DMS153 (cell line): Measurements from ENCODE around the gene RMND1.

Experiments
- DNase-seq: peaks from one replicate; lab custom pipeline; 2025; lab: John Stamatoyannopoulos, UW

RMND1 gene

DNA sequence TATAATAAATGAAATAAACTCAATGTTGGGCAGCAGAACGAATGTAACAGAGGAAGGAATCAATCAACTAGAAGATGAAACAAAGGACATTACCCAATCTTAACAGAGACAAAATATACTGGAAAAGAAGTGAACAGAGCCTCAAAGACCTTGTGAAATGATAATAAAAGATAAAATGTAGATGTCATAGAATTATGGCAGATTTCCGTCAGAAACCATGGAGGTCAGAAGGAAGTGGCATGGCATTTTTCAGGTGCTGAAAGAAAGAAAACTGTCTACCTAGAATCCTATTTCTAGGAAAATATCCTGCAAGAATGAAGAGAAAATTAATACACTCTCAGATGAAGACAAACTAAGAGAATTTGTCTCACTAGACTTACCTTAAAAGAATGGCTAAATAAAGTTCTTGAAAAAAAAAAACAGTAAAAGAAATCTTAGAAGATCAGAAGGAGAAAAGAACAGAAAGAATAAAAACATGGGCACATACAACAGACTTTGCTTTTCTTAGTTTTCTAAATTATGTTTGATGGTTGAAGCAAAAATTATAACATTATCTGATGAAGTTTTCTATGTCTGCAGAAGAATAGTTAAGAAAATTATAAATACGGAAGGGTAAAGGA is 37.2 kb downstream of the RMND1 start:
- DNase-seq, result no peak

GRCh38 chr6:151413372-151414145 is 38.4 kb downstream of the RMND1 start:
- DNase-seq, result no peak

- DNase-seq, result no peak
Measured at GRCh38 chr6:151412909-151413308, 39.0 kb downstream of the RMND1 start.

DNA sequence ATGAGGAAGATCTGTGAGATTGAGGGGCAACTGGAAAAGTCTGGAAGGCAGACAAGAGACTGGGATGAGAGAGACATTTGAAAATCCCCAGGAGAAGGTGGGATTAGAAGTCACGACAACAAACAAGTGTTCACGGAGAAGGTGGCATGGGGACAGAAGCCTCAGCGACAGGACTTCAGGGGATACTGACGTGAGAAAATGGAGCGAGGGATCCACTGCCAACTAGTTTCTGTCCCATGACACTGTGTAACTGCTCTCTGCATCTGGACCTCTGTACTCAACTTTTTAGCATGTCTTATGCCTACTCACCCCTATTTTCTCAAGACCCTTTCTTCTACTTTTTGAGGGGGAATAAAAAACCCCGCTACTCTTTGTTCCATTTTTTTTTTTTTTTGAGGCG is 42.2 kb downstream of the RMND1 start:
- no peak for DNase-seq

GRCh38 chr6:151409260-151409659 is 42.7 kb downstream of the RMND1 start:
- DNase-seq, result no peak

GRCh38 chr6:151408858-151409257 is 43.1 kb downstream of the RMND1 start:
- no peak for DNase-seq

- no peak for DNase-seq
Measured at GRCh38 chr6:151403919-151404308, 48.0 kb downstream of the RMND1 start.

DNA sequence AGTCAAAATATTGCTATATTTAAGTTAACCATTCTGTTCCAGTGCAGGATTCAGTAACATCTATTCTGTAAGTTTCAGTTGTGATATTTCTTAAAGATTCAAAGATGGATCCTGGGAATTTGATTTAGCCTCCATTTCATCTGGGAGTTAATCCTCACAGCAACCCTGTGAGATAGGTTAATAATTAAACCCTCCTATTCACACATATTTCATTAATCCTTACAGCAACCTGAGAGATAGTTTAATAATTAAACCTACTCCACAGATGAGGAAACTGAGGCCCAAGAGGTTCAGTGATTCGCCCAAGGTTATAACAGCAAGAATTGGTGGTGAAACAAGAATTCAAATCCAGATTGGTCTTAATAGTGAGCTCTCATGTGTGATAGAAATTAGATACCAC is 49.7 kb downstream of the RMND1 start:
- DNase-seq, result no peak

DNA sequence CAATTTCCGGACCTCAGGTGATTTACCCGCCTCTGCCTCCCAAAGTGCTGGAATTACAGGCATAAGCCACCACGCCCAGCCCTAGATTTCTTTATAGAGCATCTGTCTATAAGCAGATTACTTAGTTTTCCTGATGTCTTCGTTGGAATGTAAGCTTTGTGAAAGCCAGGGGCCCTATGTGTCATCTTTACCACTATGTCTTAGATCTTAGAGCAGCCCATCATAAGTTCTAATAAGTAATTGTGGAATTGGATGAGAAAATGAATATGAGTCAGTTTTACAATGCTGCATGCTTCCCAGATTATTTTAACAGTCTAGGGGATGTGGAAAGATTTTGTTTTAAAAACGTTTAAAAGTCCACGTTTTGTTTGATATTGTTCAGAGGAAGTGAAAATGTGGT is 51.5 kb downstream of the RMND1 start:
- DNase-seq, result no peak

- no peak for DNase-seq
Measured at GRCh38 chr6:151399679-151400078, 52.2 kb downstream of the RMND1 start.

- DNase-seq, result no peak
Measured at GRCh38 chr6:151393410-151393809, 58.5 kb downstream of the RMND1 start.

GRCh38 chr6:151392427-151392826 is 59.5 kb downstream of the RMND1 start:
- DNase-seq, result no peak

DNA sequence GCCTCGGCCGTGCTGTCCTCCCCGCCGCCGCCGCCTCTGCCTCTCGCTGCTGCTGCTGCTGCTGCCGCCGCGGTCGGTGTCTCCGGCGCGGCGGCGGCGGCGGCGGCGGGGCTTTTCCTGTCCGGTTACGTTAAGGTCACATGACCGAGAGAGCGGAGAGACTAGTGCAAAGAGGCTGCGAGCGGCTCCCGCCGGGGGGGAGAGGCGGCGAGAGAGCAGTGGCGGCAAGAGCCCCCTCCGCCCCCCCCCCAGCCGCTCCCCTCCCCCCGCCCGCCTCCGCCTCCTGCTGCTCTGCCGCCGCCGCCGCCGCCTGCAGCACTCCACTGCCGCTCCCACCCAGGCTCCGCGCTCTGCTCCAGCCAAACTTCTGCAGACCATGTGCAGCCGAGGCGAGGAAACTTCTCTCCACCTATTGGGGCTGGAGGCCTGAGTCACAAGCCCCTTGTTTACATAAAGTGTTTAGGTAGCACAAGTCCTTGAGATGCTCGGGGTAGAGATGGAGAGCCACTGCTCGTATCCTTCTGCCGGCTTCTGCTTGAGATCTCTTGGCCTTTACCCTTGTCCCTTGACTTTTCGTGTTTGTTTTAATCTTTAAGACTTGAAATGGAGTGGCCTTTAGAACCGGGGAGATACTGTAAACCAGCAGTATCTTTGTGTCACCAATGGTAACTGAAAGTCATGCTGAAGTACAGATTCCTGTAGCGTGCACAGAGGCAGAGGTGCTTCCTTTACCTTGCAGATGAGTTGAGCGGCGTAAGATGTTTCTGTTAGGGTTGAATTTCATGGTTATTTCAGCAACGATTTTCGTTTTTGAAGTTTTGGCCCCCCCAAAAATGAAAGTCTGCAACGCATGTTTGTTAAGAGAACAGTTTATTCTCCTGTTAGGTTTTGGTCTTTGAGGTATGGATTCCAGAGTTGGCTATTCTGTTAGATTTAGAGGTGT is 60.2 kb downstream of the RMND1 start, which contains the start of gene ZBTB2:
ZBTB2 (minus strand) TSS at position 89 of the 943 bp plus-strand sequence. CDS start 17,922 bp downstream, outside the sequence.
- peak; percentile 32 for DNase-seq

GRCh38 chr6:151390851-151391470 is 61.0 kb downstream of the RMND1 start:
- DNase-seq, result no peak

- peak; percentile 98 for DNase-seq
Measured at GRCh38 chr6:151390276-151390850, 61.6 kb downstream of the RMND1 start.

GRCh38 chr6:151389618-151390275 is 62.2 kb downstream of the RMND1 start:
- peak; percentile 43 for DNase-seq

GRCh38 chr6:151388997-151389617 is 62.8 kb downstream of the RMND1 start:
- no peak for DNase-seq

DNA sequence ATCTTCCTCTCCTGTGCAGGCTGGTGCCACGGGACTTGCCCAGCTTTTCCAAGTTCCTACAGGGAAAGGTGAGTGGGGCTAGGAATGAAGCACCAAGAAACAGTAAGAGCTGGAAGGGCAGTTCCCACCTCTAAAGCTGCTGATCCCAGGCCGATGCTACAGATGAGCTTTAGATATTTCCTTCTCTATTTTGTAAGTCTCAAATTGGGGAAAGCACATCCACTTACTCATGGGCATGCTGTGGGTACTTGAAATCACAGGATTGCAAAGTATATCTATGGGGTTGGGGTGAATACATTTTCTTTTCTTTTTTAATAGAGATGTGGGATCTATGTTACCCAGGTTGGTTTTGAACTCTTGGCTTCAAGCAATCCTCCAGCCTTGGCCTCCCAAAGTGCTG is 63.7 kb downstream of the RMND1 start:
- no peak for DNase-seq

GRCh38 chr6:151387175-151387970 is 64.6 kb downstream of the RMND1 start:
- no peak for DNase-seq

DNA sequence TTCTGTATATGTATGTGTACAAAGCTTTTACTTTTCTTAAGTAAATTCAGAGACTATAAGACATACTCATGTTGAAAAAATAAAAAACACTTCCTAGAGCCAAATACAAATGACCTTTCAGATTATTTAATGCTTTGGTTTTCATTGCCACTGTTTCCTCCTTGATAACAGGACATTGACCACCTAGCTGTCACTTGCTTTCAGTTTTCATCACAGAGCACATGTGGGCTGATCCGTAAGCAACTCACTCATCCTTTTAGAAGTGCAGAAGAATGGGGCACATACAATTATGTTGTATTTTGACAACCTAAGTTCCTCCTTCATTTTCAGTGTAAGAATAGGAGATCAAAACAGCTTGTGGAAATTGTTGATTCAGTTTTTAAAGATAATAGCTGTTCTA is 66.7 kb downstream of the RMND1 start:
- DNase-seq, result no peak
